HG03025 (cell line): ENCODE data around the gene CCDC110.
"Not testable (repeated sequence)": the region's sequence is repeated elsewhere in the genome, so short reads cannot be mapped to it uniquely, and the experiment has no call there.

Experiments used
- ATAC-seq: cut with Tn5 transposase; IDR thresholded peaks from one replicate; pipeline ENCODE4 v1.9.1; 2021; ENCODE audit warnings: mild to moderate bottlenecking, moderate library complexity; ENCODE audit not compliant: unreplicated experiment, low FRiP score

The CCDC110 gene

DNA sequence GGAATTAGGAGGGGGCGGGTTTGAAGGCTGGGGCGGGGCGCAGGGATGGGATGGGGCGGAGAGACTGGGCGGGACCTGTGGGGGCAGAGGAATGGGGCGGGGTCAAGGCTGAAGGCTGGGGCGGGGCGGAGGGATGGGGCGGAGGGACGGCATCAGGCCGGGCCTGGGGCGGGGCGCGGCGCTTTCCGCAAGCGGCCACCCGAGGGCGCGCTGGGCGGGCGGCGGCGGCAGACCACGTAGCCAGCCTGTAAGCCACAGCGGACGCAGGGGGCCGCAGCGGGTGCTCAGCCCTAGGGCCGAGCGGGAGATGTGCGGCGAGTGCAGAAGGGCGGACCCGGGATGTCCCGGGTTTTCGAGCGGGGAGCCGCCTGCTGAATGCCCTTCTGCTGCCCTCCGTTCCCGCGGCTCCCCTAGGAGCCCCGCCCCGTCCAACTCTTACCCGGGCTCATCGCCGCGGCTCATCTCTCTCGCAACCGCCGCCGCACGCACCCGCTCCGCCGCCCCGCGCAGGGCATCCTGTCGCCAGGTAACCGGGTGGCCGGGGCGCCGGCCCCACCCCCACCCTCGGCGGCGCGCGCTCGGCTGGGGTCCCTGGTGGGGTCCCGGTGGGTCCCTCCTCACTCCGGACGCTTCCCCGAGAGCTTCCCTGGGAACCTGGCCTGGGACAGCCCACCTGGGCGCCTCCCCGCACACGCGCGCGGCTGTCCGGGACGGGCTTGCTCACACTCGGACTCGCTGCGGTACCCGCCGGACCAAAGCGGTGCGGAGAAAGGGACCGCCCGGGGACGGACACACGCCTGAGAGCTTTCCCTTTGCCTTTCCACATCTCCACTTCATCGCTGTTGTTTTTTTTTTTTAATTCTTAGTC lies at the start of gene CCDC110:
CCDC110 (minus strand) TSS at position 499 of the 868 bp plus-strand sequence; CDS start at position 449, 50 bp downstream.
- ATAC-seq, result peak; percentile 91

DNA sequence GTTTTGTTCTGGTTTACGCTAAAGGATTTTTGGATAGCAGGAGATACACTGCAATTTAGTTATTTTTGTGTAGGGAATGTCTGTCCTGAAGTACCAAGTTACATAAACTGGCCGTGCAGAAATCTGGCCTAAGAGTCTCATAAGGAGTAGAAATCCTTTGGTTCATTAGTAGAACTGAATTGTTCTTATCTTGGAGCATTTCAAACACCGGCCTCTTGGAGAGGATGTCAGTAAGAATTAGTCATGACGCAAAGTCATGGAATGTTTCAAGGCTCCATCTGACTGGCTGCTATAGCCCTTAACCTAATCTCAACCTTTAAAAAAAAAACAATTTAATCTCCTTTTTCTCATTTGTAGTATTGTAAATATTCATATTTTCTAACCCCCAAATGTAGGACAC lies 48.6 kb upstream of the CCDC110 start:
- ATAC-seq, result no peak

DNA sequence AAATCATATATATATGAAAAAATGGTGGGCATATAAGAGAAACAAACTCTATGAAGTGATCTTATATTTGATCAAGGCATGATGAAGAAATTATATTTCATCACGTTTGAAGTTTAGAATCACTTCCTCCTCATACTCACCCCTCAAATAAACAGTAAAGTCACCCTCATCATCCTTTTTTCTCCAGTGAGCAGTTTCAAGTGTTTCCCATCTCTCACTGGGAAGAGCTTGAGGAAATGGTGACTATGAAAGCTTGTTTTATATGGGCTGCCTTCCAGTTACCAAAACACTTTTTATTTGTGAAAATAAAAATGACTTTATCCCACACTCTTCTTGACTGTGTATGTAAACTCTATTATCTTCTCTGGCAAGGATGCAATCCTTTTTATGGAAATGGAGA lies 47.0 kb upstream of the CCDC110 start:
- no peak for ATAC-seq

DNA sequence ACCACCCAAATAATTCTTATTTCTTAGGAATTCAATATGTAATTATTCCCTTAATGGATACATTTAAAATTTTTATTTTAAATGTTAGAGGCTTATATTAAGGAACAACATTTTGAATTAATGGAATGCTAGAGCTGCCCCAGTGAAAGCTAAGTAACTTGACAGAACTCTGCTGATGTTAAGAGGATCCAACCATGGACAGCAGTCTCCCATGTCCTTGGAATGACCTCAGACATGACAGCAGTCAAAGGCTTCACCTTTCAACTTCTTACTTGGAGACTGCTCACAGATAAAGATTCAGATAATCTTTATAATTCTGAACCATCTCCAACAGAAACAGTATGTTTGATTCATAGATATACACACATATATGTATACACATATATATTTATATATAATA lies 46.5 kb upstream of the CCDC110 start:
- no peak for ATAC-seq

- no peak for ATAC-seq
These were observed 43.7 kb upstream of the CCDC110 start for GRCh38 chr4:185515248-185515647.

DNA sequence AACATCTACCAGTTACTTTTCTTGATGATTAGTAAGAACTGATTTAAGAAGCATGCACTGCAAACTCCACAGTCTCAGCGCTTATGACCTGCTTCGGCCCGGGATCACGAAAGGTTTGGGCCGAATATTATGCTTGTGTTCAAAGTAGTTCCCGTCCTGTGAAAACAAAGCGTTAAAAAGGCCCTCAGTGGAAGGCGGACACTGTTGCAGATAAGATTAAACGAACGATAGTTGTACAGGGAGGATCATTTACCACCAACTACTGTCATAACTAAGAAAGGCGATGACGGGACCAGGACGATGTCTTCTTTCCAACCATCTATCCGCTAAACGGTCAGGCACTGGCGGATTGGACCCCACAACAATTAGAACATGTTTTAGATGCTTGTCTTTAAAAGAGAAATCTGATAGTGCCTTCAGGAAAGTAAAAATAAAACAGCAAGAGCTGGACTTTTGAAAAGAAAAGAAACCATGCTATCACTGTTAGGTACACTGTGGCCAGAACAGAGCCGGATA lies 42.7 kb upstream of the CCDC110 start:
- no peak for ATAC-seq

DNA sequence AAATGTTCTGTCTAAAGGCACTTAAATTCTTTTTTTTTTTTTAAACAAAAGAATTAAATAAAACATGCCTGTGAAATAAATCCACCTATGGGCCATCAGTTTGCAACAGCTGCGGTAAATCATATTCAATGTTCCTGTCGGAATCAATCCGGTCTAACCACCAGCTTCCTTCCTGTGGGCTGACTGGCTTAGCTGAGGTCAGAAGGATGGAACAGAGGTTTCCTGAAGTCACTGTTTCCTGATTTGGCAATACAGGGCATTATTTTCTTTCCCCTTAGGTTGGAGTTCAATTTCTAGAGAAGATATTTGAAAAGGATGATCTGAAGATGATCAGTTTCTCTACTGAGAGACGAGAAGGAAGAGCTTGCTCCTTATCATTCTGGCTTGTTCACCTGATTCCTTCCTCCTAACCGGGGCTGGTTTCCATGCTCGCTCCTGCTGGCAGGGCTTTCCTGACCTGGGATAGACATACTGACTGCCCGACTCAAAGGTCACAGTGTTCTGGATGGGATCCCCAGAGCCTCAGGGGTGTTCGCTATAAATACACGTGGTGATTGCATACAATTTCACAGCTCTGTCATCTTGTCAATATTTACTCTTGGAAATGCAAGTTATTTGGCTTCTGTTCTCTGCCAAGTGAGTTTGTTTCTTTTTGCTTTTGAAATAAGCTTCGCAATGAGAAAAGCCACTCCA lies 42.1 kb upstream of the CCDC110 start:
- no peak for ATAC-seq

DNA sequence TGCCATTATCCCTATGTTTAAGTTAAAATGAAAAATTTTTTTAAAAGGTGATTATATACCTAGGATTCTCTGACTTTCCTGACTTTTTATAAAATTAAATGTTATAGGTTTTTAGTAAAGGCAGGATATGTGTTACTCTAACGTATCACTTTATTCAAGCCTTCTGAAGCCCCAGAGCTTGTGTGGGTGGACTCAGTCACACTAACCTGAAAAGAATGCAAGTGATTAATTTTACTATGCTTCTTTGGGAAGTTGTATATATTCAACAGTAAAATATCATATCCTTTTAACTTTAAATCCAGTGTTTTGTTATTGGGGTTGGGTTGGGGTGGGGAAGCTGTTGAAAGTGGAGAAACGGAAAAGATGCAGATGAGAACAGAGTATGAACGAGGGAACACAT lies 41.0 kb upstream of the CCDC110 start:
- no peak for ATAC-seq

- not testable (repeated sequence) for ATAC-seq
These were observed 39.7 kb upstream of the CCDC110 start for GRCh38 chr4:185511243-185511642.

- ATAC-seq, result no peak
These were observed 39.3 kb upstream of the CCDC110 start for GRCh38 chr4:185510806-185511205.

DNA sequence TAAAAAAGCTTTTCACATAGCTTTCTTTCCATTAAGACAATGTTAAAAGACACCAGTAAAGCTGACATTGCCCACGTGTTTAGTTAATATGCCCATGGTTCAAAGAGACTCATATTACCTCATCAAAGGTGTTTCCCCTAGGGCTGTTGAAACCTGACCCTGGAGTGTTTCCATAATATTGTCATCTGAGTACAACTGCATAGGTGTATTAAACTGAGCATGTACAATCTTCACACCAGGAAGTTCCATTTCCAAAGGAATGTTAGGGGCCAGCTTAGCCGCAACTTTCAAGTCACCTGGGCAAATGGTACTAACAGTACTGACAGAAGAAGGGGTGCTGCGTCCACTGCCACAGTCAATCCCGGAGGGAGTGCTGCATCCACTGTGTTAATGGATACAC lies 36.6 kb upstream of the CCDC110 start:
- no peak for ATAC-seq

GRCh38 chr4:185506422-185506821 lies 34.9 kb upstream of the CCDC110 start:
- no peak for ATAC-seq

GRCh38 chr4:185504098-185505047 lies 32.8 kb upstream of the CCDC110 start:
- no peak for ATAC-seq

GRCh38 chr4:185502386-185502785 lies 30.9 kb upstream of the CCDC110 start:
- no peak for ATAC-seq

GRCh38 chr4:185500576-185500975 lies 29.0 kb upstream of the CCDC110 start:
- no peak for ATAC-seq

DNA sequence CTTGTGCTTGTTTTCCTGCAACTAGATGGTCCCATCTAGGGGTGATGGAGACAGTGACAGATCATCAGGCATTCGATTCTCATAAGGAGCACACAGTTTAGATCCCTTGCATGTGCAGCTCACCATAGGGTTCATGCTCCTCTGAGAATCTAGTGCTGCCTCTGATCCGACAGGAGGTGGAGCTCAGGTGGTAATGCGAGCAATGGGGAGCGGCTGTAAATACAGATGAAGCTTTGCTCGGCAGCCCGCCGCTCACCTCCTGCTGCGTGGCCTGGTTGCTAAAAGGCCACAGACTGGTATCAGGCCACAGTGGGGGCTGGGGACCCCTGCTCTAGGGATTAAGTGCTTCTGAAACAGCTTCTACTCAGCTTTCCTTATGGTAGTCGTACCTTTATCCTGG lies 28.5 kb upstream of the CCDC110 start:
- ATAC-seq, result no peak

GRCh38 chr4:185488650-185489049 lies 17.1 kb upstream of the CCDC110 start:
- no peak for ATAC-seq

- ATAC-seq, result no peak
These were observed 9.9 kb upstream of the CCDC110 start for GRCh38 chr4:185481401-185481800.

DNA sequence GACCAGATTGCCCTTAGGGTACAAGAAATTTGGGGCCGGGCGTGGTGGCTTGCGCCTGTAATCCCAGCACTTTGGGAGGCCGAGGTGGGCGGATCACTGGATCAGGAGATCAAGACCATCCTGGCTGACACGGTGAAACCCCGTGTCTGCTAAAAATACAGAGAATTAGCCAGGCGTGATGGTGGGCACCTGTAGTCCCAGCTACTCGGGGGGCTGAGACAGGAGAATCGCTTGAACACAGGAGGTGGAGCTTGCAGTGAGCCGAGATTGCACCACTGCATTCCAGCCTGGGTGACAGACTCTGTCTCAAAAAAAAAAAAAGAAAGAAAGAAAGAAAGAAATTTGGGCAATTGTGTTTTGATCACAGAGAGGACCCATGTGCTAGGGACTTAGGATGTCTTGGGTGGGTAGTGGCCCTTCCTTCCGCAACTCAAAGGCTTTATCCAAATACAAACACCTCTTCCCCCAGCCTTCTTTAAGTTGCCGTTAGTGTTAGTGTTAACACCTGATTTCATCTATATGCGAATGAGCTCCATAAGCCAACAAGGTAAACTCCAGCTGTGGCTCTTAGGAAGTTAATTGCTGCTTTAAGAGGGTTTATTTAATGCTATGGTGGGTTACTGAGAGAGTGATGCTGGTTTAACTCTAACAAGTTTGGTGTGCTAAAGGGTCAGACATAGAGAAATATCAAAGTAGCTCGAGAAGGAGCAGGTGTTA lies 8.6 kb upstream of the CCDC110 start:
- ATAC-seq, result peak; percentile 32

DNA sequence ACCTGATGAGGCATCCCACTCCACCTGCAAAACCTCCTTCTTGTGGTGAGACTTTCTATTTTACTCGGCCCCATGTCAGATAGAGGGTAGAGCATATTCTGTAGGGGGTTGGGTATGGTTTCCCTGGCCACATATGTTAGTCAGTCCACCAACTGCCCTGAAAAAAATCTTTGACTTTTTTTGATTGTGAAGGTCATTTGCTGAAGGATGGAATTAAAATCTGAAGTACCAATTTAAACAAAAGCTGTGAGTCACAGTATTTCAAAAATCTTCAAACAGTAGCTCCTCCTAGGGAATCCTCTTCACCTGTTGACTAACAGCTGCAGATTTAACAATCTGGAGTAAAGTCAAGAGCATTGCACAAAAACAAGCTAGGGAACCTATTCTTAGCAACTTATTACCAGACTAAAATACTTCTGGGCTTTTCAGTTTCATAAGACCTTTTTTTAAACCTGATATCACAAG lies 8.0 kb upstream of the CCDC110 start:
- ATAC-seq, result peak; percentile 90
